H1 (cell line): ENCODE results near the gene GUCA1A. TPM values are rescaled to one million over a fixed set of nuclear protein-coding genes. Genes with fewer than 3 reads are reported as not detected.

Source experiments
- CTCF ChIA-PET: fragments of 300-600 bp; sonication (Branson Sonifier 250); formaldehyde crosslinking; loops from one replicate; lab custom pipeline; 2021; ENCODE audit not compliant: partially characterized antibody; lab: Charles Lee
- POLR2A ChIA-PET: fragments of 300-600 bp; sonication (Branson Sonifier 250); formaldehyde crosslinking; loops from one replicate; lab custom pipeline; 2021; ENCODE audit warnings: inconsistent platforms; ENCODE audit not compliant: partially characterized antibody; lab: Charles Lee
- DNase-seq, 2 experiments: peaks; one replicate each; pipeline versions ENCODE4 v3.0.0 to v3.0.0-alpha.2; 2010 to 2022; ENCODE audit warnings: low spot score in 2 of 2, low read depth in 1 of 2, mixed read lengths in 1 of 2
- FAIRE-seq: peaks from 2 replicates; lab custom pipeline; 2011; peaks lifted over from hg19 to GRCh38; lab: Jason Lieb, UNC
- H2AFZ ChIP-seq: 2 replicates; pipeline ENCODE4 v1.8.1; 2012; ENCODE audit warnings: low read length, inconsistent platforms
- H2AK5ac ChIP-seq: 2 replicates; pipeline ENCODE4 v1.6.1; 2013; ENCODE audit warnings: low read depth, low read length
- H2BK120ac ChIP-seq: replicated peaks from 2 replicates; pipeline ENCODE3; 2013; ENCODE audit warnings: low read depth, low read length, inconsistent platforms
- H2BK12ac ChIP-seq: 2 replicates; pipeline ENCODE4 v1.6.1; 2013; ENCODE audit warnings: low read depth, low read length
- H2BK15ac ChIP-seq: 2 replicates; pipeline ENCODE4 v1.6.1; 2013; ENCODE audit warnings: low read length
- H2BK20ac ChIP-seq: 2 replicates; pipeline ENCODE4 v1.6.1; 2013; ENCODE audit warnings: low read length
- H2BK5ac ChIP-seq: 2 replicates; pipeline ENCODE4 v1.6.1; 2013; ENCODE audit warnings: low read depth, low read length
- H3K14ac ChIP-seq: 2 replicates; pipeline ENCODE4 v1.6.1; 2013; ENCODE audit warnings: inconsistent platforms; ENCODE audit not compliant: insufficient read length
- H3K18ac ChIP-seq: 2 replicates; pipeline ENCODE4 v1.6.1; 2013; ENCODE audit warnings: low read length; ENCODE audit errors: extremely low read depth
- H3K23ac ChIP-seq: 2 replicates; pipeline ENCODE4 v1.6.1; 2013; ENCODE audit warnings: inconsistent platforms; ENCODE audit not compliant: insufficient read length
- H3K23me2 ChIP-seq: 2 replicates; pipeline ENCODE4 v1.6.1; 2013; ENCODE audit warnings: low read depth, low read length
- H3K27ac ChIP-seq: 2 replicates; pipeline ENCODE4 v1.6.1; 2011; ENCODE audit warnings: low read depth, low read length, inconsistent platforms
- H3K27me3 ChIP-seq, 4 experiments: replicated peaks in 1 of 4; 1 replicate in 1 of 4; 2 replicates in 3 of 4; pipeline versions ENCODE4 v1.6.1 to v1.8.1; 2011 to 2013; ENCODE audit warnings: low read length in 3 of 4, mild to moderate bottlenecking in 3 of 4, inconsistent platforms in 2 of 4, mixed read lengths in 2 of 4, moderate library complexity in 1 of 4; ENCODE audit not compliant: control insufficient read depth in 3 of 4, insufficient read depth in 3 of 4; ENCODE audit errors: extremely low read depth in 1 of 4
- H3K36me3 ChIP-seq, 4 experiments: 2 replicates each; pipeline versions ENCODE4 v1.6.1 to v1.8.1; 2011 to 2013; ENCODE audit warnings: mild to moderate bottlenecking in 4 of 4, low read length in 3 of 4, moderate library complexity in 2 of 4, control low read depth in 1 of 4, inconsistent platforms in 1 of 4; ENCODE audit not compliant: insufficient read depth in 4 of 4, control insufficient read depth in 2 of 4
- H3K4ac ChIP-seq: replicated peaks from 2 replicates; pipeline ENCODE3; 2013; ENCODE audit warnings: low read length, low read depth, mixed read lengths, inconsistent platforms; ENCODE audit not compliant: insufficient read length
- H3K4me1 ChIP-seq, 4 experiments: replicated peaks in 1 of 4; 1 replicate in 1 of 4; 2 replicates in 3 of 4; pipeline versions ENCODE4 v1.6.1 to v1.8.1; 2011 to 2013; ENCODE audit warnings: low read length in 3 of 4, inconsistent platforms in 2 of 4, mixed read lengths in 1 of 4; ENCODE audit not compliant: insufficient read depth in 4 of 4, control insufficient read depth in 3 of 4
- H3K4me2 ChIP-seq, 2 experiments: 2 replicates each; pipeline versions ENCODE4 v1.6.1 to v1.8.1; 2011 to 2013; ENCODE audit warnings: low read depth in 2 of 2, low read length in 2 of 2, control low read depth in 1 of 2, inconsistent platforms in 1 of 2, mild to moderate bottlenecking in 1 of 2; ENCODE audit not compliant: insufficient read depth in 1 of 2
- H3K4me3 ChIP-seq, 4 experiments: fragments of 200-600, 300-600 bp in 1 of 4; sonication (generic), shearing (Covaris generic), sonication (Bioruptor Twin) in 1 of 4; 2 replicates each; pipeline versions ENCODE4 v1.5.1 to v1.8.1; 2011 to 2016; ENCODE audit warnings: low read length in 4 of 4, low read depth in 3 of 4, control low read depth in 2 of 4, inconsistent platforms in 2 of 4, mild to moderate bottlenecking in 2 of 4, mixed read lengths in 1 of 4, moderate library complexity in 1 of 4; ENCODE audit not compliant: insufficient read depth in 2 of 4; ENCODE audit errors: extremely low read depth in 1 of 4
- H3K56ac ChIP-seq: replicated peaks from 2 replicates; pipeline ENCODE3; 2013; ENCODE audit warnings: low read depth, mild to moderate bottlenecking, mixed read lengths, low read length, inconsistent platforms; ENCODE audit not compliant: insufficient read length
- H3K79me1 ChIP-seq: 2 replicates; pipeline ENCODE4 v1.6.1; 2013; ENCODE audit warnings: low read depth, low read length, control low read depth
- H3K79me2 ChIP-seq, 2 experiments: 2 replicates each; pipeline versions ENCODE4 v1.6.1 to v1.8.1; 2012 to 2013; ENCODE audit warnings: low read length in 2 of 2, mild to moderate bottlenecking in 2 of 2, inconsistent platforms in 1 of 2; ENCODE audit not compliant: insufficient read depth in 2 of 2, control insufficient read depth in 1 of 2
- H3K9ac ChIP-seq, 4 experiments: replicated peaks in 1 of 4; 1 replicate in 1 of 4; 2 replicates in 3 of 4; pipeline versions ENCODE4 v1.6.1 to v1.8.1; 2011 to 2013; ENCODE audit warnings: low read depth in 3 of 4, low read length in 3 of 4, control low read depth in 2 of 4, mild to moderate bottlenecking in 2 of 4, moderate library complexity in 2 of 4, inconsistent platforms in 1 of 4; ENCODE audit errors: extremely low read depth in 1 of 4
- H3K9me3 ChIP-seq, 2 experiments: 2 replicates each; pipeline versions ENCODE4 v1.6.1 to v1.8.1; 2012 to 2013; ENCODE audit warnings: mild to moderate bottlenecking in 2 of 2, moderate library complexity in 2 of 2, control low read depth in 1 of 2, inconsistent platforms in 1 of 2, low read depth in 1 of 2, low read length in 1 of 2, mixed read lengths in 1 of 2; ENCODE audit not compliant: insufficient read depth in 2 of 2
- H4K20me1 ChIP-seq, 2 experiments: replicated peaks in 1 of 2; 2 replicates each; pipeline versions ENCODE3 to v1.8.1; 2011 to 2013; ENCODE audit warnings: inconsistent platforms in 2 of 2, low read length in 2 of 2, mild to moderate bottlenecking in 1 of 2; ENCODE audit not compliant: insufficient read depth in 2 of 2, control insufficient read depth in 1 of 2
- H4K5ac ChIP-seq: 2 replicates; pipeline ENCODE4 v1.6.1; 2013; ENCODE audit warnings: low read length, low read depth, mixed read lengths, inconsistent platforms; ENCODE audit not compliant: insufficient read length
- H4K8ac ChIP-seq: 2 replicates; pipeline ENCODE4 v1.8.0; 2013; ENCODE audit warnings: mild to moderate bottlenecking, moderate library complexity, low read length, inconsistent platforms; ENCODE audit not compliant: insufficient read depth; ENCODE audit errors: extremely low read depth
- H4K91ac ChIP-seq: replicated peaks from 2 replicates; pipeline ENCODE3; 2013; ENCODE audit warnings: low read length, mixed read lengths, inconsistent platforms; ENCODE audit not compliant: insufficient read length
- CBX5 ChIP-seq: fragments of 300-800, 300-1000 bp; sonication (generic); IDR thresholded peaks from 2 replicates; pipeline ENCODE4 v1.7.1; 2016; ENCODE audit warnings: antibody characterized with exemption, low read length, low read depth
- EP300 ChIP-seq, 2 experiments: IDR thresholded peaks; 1 replicate in 1 of 2; 2 replicates in 1 of 2; pipeline ENCODE4 v1.6.1; 2011 to 2012; ENCODE audit warnings: low read depth in 2 of 2, low read length in 2 of 2, mild to moderate bottlenecking in 2 of 2, borderline replicate concordance in 1 of 2, inconsistent platforms in 1 of 2, moderate library complexity in 1 of 2
- EZH2 ChIP-seq: fragments of 200-600 bp; sonication (generic); IDR thresholded peaks from 2 replicates; pipeline ENCODE4 v1.7.1; 2012; ENCODE audit warnings: low read depth, mild to moderate bottlenecking, moderate library complexity, low read length, inconsistent platforms; ENCODE audit not compliant: severe bottlenecking
- RXRA ChIP-seq: IDR thresholded peaks from 2 replicates; pipeline ENCODE4 v1.6.1; 2011; ENCODE audit warnings: low read depth, mild to moderate bottlenecking, low read length, moderate library complexity; ENCODE audit not compliant: insufficient read depth
- SIX5 ChIP-seq: IDR thresholded peaks from 2 replicates; pipeline ENCODE4 v1.6.1; 2011; ENCODE audit warnings: mild to moderate bottlenecking, low read depth, low read length
- TAF1 ChIP-seq: IDR thresholded peaks from 2 replicates; pipeline ENCODE4 v1.6.1; 2011; ENCODE audit warnings: mild to moderate bottlenecking, low read depth, low read length
- WGBS, 2 experiments: shearing (Covaris generic) in 1 of 2; methylation state at CpG; one replicate each; pipeline versions ENCODE4 v1.1.6 to v1.1.7; 2013 to 2015; ENCODE audit warnings: low lambda C conversion rate in 2 of 2, mixed read lengths in 2 of 2, inconsistent platforms in 1 of 2, low coverage in 1 of 2, missing lambda C conversion rate in 1 of 2; ENCODE audit not compliant: insufficient replicate concordance in 2 of 2, insufficient coverage in 1 of 2, insufficient read length in 1 of 2; ENCODE audit errors: extremely low coverage in 1 of 2, missing lambda C conversion rate in 1 of 2; 5-methylcytosine and 5-hydroxymethylcytosine counted together
- polyA plus RNA-seq, 7 experiments: library from polyadenylated mRNA; depleted of rRNA in 3 of 7; stranded (reverse) in 5 of 7; unstranded in 2 of 7; fragments of >200 nt in 5 of 7; fragments of 200-250 nt in 2 of 7; gene quantifications; 1 replicate in 5 of 7; 2 replicates in 1 of 7; 4 replicates in 1 of 7; pipeline versions ENCODE4 v1.2.1 to v1.2.3, GENCODE V29; 2011 to 2013; ENCODE audit warnings: missing spikeins in 2 of 7, mixed read lengths in 2 of 7
- total RNA-seq: library from RNA; stranded (reverse); fragmentation: NEBNext Ultra II Directional; extraction: Animal tissue kit (Norgen Biotek cat#: 25700); gene quantifications from 2 replicates; pipeline ENCODE4 v1.2.1, GENCODE V29; 2021
- TF ChIP-seq, protein P1 (sequence below): IDR thresholded peaks from 2 replicates; pipeline ENCODE4 v1.6.1; 2011; ENCODE audit warnings: low read length, improper control_type of control experiment

The GUCA1A gene
- total and polyA plus RNA-seq, 2 of the 8 experiments (the other 6 are each of a cell fraction or from before 2014, with no cell fraction given) = 4.6 to 24.6 TPM

GRCh38 chr6:42210551-42210950, 37.4 kb downstream of the GUCA1A start:
- FAIRE-seq = no peak
- POLR2A ChIA-PET = no interaction called here
- H4K5ac ChIP-seq = no peak overlapping the region
- no peak overlapping the region for H3K56ac ChIP-seq
- H3K27ac ChIP-seq = no peak overlapping the region
- no peak overlapping the region for H3K4me3 ChIP-seq
- no peak overlapping the region for H2BK120ac ChIP-seq
- H3K27me3 ChIP-seq = no peaks in the 10 kb centered on the region
- TF ChIP-seq EP300 (IDR thresholded peaks at IDR 0.05; ENCODE audit: borderline replicate concordance in 1 of 2, low read depth in 2 of 2, low read length in 2 of 2) (no peak), TAF1 (no peak), EZH2 (no peak), RXRA (no peak), SIX5 (no peak), CBX5 (no peak)
- TF ChIP-seq, protein P1, sequence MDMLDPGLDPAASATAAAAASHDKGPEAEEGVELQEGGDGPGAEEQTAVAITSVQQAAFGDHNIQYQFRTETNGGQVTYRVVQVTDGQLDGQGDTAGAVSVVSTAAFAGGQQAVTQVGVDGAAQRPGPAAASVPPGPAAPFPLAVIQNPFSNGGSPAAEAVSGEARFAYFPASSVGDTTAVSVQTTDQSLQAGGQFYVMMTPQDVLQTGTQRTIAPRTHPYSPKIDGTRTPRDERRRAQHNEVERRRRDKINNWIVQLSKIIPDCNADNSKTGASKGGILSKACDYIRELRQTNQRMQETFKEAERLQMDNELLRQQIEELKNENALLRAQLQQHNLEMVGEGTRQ = no peak
- TF ChIP-seq, all 59 proteins: peak for 0
- Histone ChIP-seq H2BK20ac (no peak overlapping the region), H3K79me2 (no peaks in the 10 kb centered on the region), H3K79me1 (no peaks in the 10 kb centered on the region), H3K4me1 (no peaks in the 10 kb centered on the region), H2AK5ac (no peak overlapping the region), H4K8ac (no peak overlapping the region), H2AFZ (no peak overlapping the region), H4K91ac (no peak overlapping the region), H3K4me2 (no peak overlapping the region), H3K23me2 (no peaks in the 10 kb centered on the region), H4K20me1 (no peaks in the 10 kb centered on the region), H3K18ac (no peak overlapping the region), H3K9me3 (no peaks in the 10 kb centered on the region), H3K36me3 (peaks cover 18 to 59% (median 40%) of the 10 kb centered on the region in 4 experiments), H2BK5ac (no peak overlapping the region), H3K4ac (no peak overlapping the region), H3K14ac (no peak overlapping the region), H3K23ac (no peak overlapping the region), H2BK12ac (no peak overlapping the region), H3K9ac (no peak overlapping the region), H2BK15ac (no peak overlapping the region)
- WGBS, 2 experiments = no CpG with 5 or more reads among the region's 1 CpG
- CTCF ChIA-PET = interaction anchor here (0.5 kb wide), 1 partner anchor 140 kb away, joined by 3 read pairs; no protein-coding TSS in a partner anchor
- no peak for DNase-seq
